ENCODE data around the gene LRRC32.

DNA sequence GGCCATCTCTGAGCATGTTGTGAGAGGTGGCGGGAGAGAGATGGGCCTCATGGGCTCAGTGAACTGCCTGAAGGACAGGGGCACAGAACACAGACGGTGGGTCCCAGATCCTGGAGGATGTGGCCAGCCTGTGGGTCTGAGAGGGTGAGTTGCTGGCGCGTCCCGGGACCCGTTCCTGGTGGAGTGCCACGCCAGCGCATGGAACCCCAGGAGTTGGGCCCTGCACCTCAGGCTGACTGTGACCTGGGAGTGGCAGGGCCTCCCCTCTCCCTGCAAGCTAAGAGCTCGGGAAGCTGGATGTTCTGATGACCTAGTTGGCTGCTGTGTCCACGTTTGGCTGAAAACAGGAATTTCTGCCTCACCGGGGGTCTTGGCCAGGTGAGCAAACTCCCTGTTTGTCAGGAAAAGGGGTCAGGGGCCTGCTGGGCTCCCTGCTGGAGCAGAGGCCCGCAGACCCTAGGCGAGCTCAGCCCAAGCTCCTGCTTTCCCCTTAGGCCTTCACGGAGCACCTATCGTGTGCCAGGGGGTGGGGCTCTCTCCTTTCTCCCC is 15.0 kb downstream of the LRRC32 start:
- TF ChIP-seq, protein P1, sequence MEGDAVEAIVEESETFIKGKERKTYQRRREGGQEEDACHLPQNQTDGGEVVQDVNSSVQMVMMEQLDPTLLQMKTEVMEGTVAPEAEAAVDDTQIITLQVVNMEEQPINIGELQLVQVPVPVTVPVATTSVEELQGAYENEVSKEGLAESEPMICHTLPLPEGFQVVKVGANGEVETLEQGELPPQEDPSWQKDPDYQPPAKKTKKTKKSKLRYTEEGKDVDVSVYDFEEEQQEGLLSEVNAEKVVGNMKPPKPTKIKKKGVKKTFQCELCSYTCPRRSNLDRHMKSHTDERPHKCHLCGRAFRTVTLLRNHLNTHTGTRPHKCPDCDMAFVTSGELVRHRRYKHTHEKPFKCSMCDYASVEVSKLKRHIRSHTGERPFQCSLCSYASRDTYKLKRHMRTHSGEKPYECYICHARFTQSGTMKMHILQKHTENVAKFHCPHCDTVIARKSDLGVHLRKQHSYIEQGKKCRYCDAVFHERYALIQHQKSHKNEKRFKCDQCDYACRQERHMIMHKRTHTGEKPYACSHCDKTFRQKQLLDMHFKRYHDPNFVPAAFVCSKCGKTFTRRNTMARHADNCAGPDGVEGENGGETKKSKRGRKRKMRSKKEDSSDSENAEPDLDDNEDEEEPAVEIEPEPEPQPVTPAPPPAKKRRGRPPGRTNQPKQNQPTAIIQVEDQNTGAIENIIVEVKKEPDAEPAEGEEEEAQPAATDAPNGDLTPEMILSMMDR (conservative IDR thresholded peaks at IDR 0.05; ENCODE audit: low read depth, low read length), result no peak
- TF ChIP-seq EZH2 (IDR thresholded peaks at IDR 0.05; ENCODE audit: low read length, unreplicated experiment) (no peak), EZH2phosphoT487 (IDR thresholded peaks at IDR 0.05; ENCODE audit: borderline replicate concordance, low read length) (no peak)

Measured in PC-3 (cell line).